Trophoblast cell (in vitro differentiated cells and primary cell): ENCODE results near the gene KCNQ1.

Source experiments
- DNase-seq, 2 donors: peaks; one replicate each; pipeline ENCODE4 v3.0.0-alpha.2; 2016
- H2AFZ ChIP-seq: 2 replicates; pipeline ENCODE4 v1.6.1; 2013; ENCODE audit warnings: low read length, moderate library complexity, mild to moderate bottlenecking; ENCODE audit not compliant: insufficient read depth, poor library complexity
- H2AK5ac ChIP-seq: 2 replicates; pipeline ENCODE4 v1.6.1; 2013; ENCODE audit warnings: mild to moderate bottlenecking, low read length
- H2BK120ac ChIP-seq: 2 replicates; pipeline ENCODE4 v1.6.1; 2013; ENCODE audit warnings: low read length, mild to moderate bottlenecking, moderate library complexity; ENCODE audit not compliant: insufficient read depth, poor library complexity
- H2BK12ac ChIP-seq: 2 replicates; pipeline ENCODE4 v1.6.1; 2013; ENCODE audit warnings: mild to moderate bottlenecking, low read length, moderate library complexity
- H2BK5ac ChIP-seq: 2 replicates; pipeline ENCODE4 v1.6.1; 2013; ENCODE audit warnings: low read length, low read depth, moderate library complexity, mild to moderate bottlenecking; ENCODE audit not compliant: poor library complexity
- H3K14ac ChIP-seq: 2 replicates; pipeline ENCODE4 v1.6.1; 2013; ENCODE audit warnings: mild to moderate bottlenecking, low read length
- H3K18ac ChIP-seq: 2 replicates; pipeline ENCODE4 v1.6.1; 2013; ENCODE audit warnings: mild to moderate bottlenecking, low read length
- H3K23ac ChIP-seq: 2 replicates; pipeline ENCODE4 v1.6.1; 2013; ENCODE audit warnings: low read length
- H3K27ac ChIP-seq: 2 replicates; pipeline ENCODE4 v1.5.1; 2013; ENCODE audit warnings: low read depth, mild to moderate bottlenecking, inconsistent platforms, low read length, moderate library complexity
- H3K27me3 ChIP-seq: 2 replicates; pipeline ENCODE4 v1.6.1; 2013; ENCODE audit warnings: inconsistent platforms, mild to moderate bottlenecking, low read length, moderate library complexity; ENCODE audit not compliant: insufficient read depth
- H3K36me3 ChIP-seq, 2 experiments: 1 replicate in 1 of 2; 2 replicates in 1 of 2; pipeline ENCODE4 v1.6.1; 2013; ENCODE audit warnings: low read length in 2 of 2, mild to moderate bottlenecking in 2 of 2, moderate library complexity in 1 of 2; ENCODE audit not compliant: insufficient read depth in 2 of 2, control insufficient read depth in 1 of 2
- H3K4ac ChIP-seq: 2 replicates; pipeline ENCODE4 v1.6.1; 2013; ENCODE audit warnings: low read depth, mild to moderate bottlenecking, low read length, moderate library complexity
- H3K4me1 ChIP-seq, 2 experiments: 1 replicate in 1 of 2; 2 replicates in 1 of 2; pipeline ENCODE4 v1.6.1; 2013; ENCODE audit warnings: low read length in 2 of 2, mild to moderate bottlenecking in 2 of 2, moderate library complexity in 1 of 2; ENCODE audit not compliant: insufficient read depth in 2 of 2, control insufficient read depth in 1 of 2
- H3K4me2 ChIP-seq: 2 replicates; pipeline ENCODE4 v1.6.1; 2013; ENCODE audit warnings: inconsistent platforms, mild to moderate bottlenecking, low read length, moderate library complexity
- H3K4me3 ChIP-seq: 2 replicates; pipeline ENCODE4 v1.5.1; 2013; ENCODE audit warnings: mild to moderate bottlenecking, low read depth, low read length, inconsistent platforms
- H3K79me1 ChIP-seq: one replicate; pipeline ENCODE4 v1.6.1; 2013; ENCODE audit warnings: low read length
- H3K79me2 ChIP-seq: 2 replicates; pipeline ENCODE4 v1.6.1; 2013; ENCODE audit warnings: low read length, mild to moderate bottlenecking; ENCODE audit not compliant: control insufficient read depth, insufficient read depth, poor library complexity
- H3K9ac ChIP-seq: 2 replicates; pipeline ENCODE4 v1.6.1; 2013; ENCODE audit warnings: mild to moderate bottlenecking, low read length
- H3K9me3 ChIP-seq: 2 replicates; pipeline ENCODE4 v1.6.1; 2013; ENCODE audit warnings: low read depth, mild to moderate bottlenecking, control low read depth, inconsistent platforms, low read length; ENCODE audit not compliant: insufficient read depth
- H4K12ac ChIP-seq: 2 replicates; pipeline ENCODE4 v1.6.1; 2013; ENCODE audit warnings: low read depth, mild to moderate bottlenecking, low read length, moderate library complexity
- H4K8ac ChIP-seq: 2 replicates; pipeline ENCODE4 v1.6.1; 2013; ENCODE audit warnings: low read depth, mild to moderate bottlenecking, low read length, moderate library complexity
- H4K91ac ChIP-seq: one replicate; pipeline ENCODE4 v1.6.1; 2013; ENCODE audit warnings: low read depth, mild to moderate bottlenecking, low read length, moderate library complexity
- WGBS: extraction: QIAGEN DNeasy Blood & Tissue Kit; methylation state at CpG from one replicate; pipeline ENCODE4 v1.1.7; 2013; ENCODE audit warnings: missing lambda C conversion rate; ENCODE audit not compliant: insufficient read length, insufficient coverage; ENCODE audit errors: extremely low coverage; 5-methylcytosine and 5-hydroxymethylcytosine counted together

KCNQ1 gene

DNA sequence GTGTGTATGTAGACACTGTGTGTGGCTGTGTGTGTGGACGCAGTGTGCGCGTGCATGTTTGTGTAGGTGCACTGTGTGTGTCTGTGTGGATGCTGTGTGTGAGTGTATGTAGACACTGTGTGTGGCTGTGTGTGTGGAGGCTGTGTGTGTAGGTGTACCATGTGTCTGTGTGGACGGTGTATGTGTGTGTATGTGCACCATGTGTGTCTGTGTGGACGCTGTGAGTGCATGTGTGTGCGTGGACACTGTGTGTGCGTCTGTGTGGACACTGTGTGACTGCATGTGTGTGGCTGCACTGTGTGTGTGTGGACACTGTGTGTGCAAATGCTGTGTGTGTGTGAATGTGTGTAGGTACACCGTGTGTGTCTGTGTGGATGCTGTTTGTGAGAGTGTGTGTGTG, 10.8 kb upstream of the KCNQ1 start:
- no peak overlapping the region for H3K4me2 ChIP-seq
- no peaks in the 10 kb centered on the region for H3K79me1 ChIP-seq
- H3K9me3 ChIP-seq: peaks cover 28% of the 10 kb centered on the region
- H3K18ac ChIP-seq: no peak overlapping the region
- peak overlapping the region; percentile 24 for H3K9ac ChIP-seq
- no peak overlapping the region for H3K4ac ChIP-seq
- no peak overlapping the region for H2AFZ ChIP-seq
- no peaks in the 10 kb centered on the region for H3K36me3 ChIP-seq
- H3K23ac ChIP-seq: peak overlapping the region; percentile 1
- no peaks in the 10 kb centered on the region for H3K79me2 ChIP-seq
- H4K8ac ChIP-seq: no peak overlapping the region
- H3K27me3 ChIP-seq: no peaks in the 10 kb centered on the region
- H3K14ac ChIP-seq: no peak overlapping the region
- no peak overlapping the region for H2AK5ac ChIP-seq
- H3K27ac ChIP-seq: no peak overlapping the region
- no peak overlapping the region for H4K91ac ChIP-seq
- H2BK5ac ChIP-seq: no peak overlapping the region
- peak overlapping the region; percentile 57 for H3K4me3 ChIP-seq
- H4K12ac ChIP-seq: no peak overlapping the region
- H2BK12ac ChIP-seq: no peak overlapping the region
- no peak for DNase-seq
- no peaks in the 10 kb centered on the region for H3K4me1 ChIP-seq
- H2BK120ac ChIP-seq: no peak overlapping the region
- no CpG with 5 or more reads among the region's 8 CpGs for WGBS

DNA sequence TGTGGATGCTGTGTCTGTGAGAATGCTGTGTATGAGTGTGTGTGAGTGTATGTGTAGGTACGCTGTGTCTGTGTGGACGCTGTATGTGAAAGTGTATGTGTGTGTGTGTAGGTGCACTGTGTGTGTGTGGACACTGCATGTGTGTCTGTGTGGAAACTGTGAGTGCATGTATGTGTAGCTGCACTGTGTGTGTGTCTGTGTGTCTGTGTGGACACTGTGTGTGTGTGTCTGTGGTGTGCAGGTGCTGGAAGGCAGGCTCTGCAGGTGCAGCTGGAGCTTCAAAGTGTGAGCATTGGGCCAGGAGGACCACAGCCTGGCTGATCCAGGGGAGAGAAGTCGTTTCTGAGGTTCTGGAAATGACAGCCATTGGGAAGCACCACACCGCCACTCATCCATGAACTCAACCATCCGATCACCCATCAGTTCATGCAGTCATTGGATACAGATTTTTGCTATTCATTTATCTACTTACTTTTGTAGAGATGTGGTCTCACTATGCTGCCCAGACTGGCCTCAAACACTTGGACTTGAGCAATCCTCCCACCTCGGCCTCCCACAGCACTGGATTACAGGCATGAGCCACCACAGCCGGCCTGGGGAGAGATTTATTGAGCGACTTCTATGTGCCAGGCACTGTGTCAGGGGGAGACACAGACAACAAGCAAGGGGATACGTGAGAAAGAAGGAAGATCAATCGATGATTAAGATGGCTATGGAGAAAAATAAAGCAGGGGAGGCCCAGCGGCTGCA, 10.1 kb upstream of the KCNQ1 start:
- Histone ChIP-seq H4K91ac (no peak overlapping the region), H2AFZ (no peak overlapping the region), H4K12ac (no peak overlapping the region), H2AK5ac (no peak overlapping the region), H3K79me1 (no peaks in the 10 kb centered on the region), H3K23ac (peak overlapping the region; percentile 1), H3K4me3 (peak overlapping the region; percentile 57), H2BK120ac (no peak overlapping the region), H4K8ac (no peak overlapping the region), H3K4ac (no peak overlapping the region), H2BK5ac (no peak overlapping the region), H3K36me3 (no peaks in the 10 kb centered on the region), H3K14ac (no peak overlapping the region), H3K27me3 (no peaks in the 10 kb centered on the region), H3K27ac (no peak overlapping the region), H3K79me2 (no peaks in the 10 kb centered on the region), H2BK12ac (no peak overlapping the region), H3K4me1 (no peaks in the 10 kb centered on the region), H3K9me3 (peaks cover 23% of the 10 kb centered on the region), H3K18ac (no peak overlapping the region), H3K4me2 (no peak overlapping the region), H3K9ac (peak overlapping the region; percentile 24)
- DNase-seq: no peak
- WGBS: no CpG with 5 or more reads among the region's 11 CpGs

DNA sequence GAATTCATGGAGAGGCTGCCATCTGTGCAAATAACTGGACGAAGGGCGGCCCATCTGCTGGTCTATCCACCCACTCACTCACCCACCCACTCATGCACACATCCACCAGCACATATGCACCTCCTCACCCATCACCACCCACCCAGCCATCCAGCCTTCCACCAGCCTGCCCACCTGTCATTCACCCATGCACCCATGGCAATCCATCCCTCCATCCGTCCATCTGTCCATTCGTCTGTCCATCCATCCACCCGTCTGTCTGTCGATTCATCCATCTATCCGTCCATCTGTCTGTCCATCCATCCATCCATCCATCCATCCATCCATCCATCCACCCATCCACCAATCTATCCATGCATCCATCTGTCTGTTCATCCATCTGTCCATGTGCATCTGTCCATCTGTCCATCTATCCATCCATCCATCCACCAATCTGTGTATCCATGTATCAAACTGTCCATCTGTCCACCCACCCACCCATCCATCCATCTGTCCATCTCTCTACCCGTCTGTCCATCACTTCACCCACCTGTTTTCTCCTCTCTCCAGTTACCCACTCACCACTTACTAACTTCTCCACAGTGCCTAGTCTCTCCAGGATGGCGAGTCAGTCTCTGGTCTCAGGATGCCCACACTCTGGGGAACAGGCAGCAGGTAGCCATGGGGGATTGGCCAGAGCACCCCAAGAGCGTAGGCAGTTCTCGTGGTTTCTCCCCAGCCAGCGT, 9.4 kb upstream of the KCNQ1 start:
- H3K9ac ChIP-seq: no peak overlapping the region
- DNase-seq: no peak
- no peaks in the 10 kb centered on the region for H3K36me3 ChIP-seq
- H3K27ac ChIP-seq: no peak overlapping the region
- H4K8ac ChIP-seq: no peak overlapping the region
- no peak overlapping the region for H3K4me2 ChIP-seq
- H3K23ac ChIP-seq: no peak overlapping the region
- no peak overlapping the region for H2AK5ac ChIP-seq
- no peak overlapping the region for H2BK12ac ChIP-seq
- H2AFZ ChIP-seq: no peak overlapping the region
- no peak overlapping the region for H3K14ac ChIP-seq
- H3K27me3 ChIP-seq: no peaks in the 10 kb centered on the region
- H3K4me3 ChIP-seq: no peak overlapping the region
- no peak overlapping the region for H2BK120ac ChIP-seq
- no peaks in the 10 kb centered on the region for H3K79me2 ChIP-seq
- H3K79me1 ChIP-seq: no peaks in the 10 kb centered on the region
- no peak overlapping the region for H2BK5ac ChIP-seq
- no peak overlapping the region for H3K4ac ChIP-seq
- H3K9me3 ChIP-seq: peaks cover 21% of the 10 kb centered on the region
- H3K4me1 ChIP-seq: no peaks in the 10 kb centered on the region
- no peak overlapping the region for H3K18ac ChIP-seq
- WGBS: no CpG with 5 or more reads among the region's 12 CpGs
- H4K12ac ChIP-seq: no peak overlapping the region
- no peak overlapping the region for H4K91ac ChIP-seq

DNA sequence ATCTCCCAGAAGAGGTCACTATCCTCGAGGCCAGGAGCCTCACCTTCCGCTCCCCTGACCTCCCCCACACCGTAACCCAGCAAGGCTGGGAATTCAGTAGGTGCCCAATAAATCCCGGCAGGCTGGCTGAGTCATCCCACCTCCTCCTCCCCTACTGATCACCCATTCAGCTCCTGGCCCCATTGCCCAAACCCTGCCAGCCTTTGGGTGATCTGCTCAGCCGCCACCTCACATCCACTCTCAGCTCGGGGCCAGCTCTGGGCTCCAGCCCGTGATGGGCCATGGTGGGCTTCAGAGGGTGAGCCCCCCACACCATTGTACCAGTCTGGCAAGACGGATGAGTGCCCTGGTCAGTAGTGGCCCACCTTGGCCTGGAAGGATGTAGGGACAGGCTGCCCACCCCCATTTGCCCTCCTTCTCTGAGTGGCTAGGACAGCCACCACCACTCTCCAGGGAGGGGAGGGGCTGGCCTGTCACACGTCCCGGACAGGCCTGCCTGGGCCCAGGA, 8.7 kb upstream of the KCNQ1 start:
- no peaks in the 10 kb centered on the region for H3K27me3 ChIP-seq

More for the DNA sequence above, 8.7 kb upstream of the KCNQ1 start:
- Histone ChIP-seq H3K79me2 (no peaks in the 10 kb centered on the region), H3K79me1 (no peaks in the 10 kb centered on the region), H2BK120ac (no peak overlapping the region), H3K4me2 (no peak overlapping the region), H4K12ac (no peak overlapping the region), H2AFZ (no peak overlapping the region), H3K4ac (no peak overlapping the region), H3K23ac (no peak overlapping the region), H3K18ac (no peak overlapping the region), H2AK5ac (no peak overlapping the region), H3K36me3 (no peaks in the 10 kb centered on the region), H3K4me3 (no peak overlapping the region), H2BK5ac (no peak overlapping the region), H3K4me1 (no peaks in the 10 kb centered on the region), H3K14ac (no peak overlapping the region), H4K91ac (no peak overlapping the region), H4K8ac (no peak overlapping the region), H3K9ac (no peak overlapping the region), H3K9me3 (peaks cover 17% of the 10 kb centered on the region), H3K27ac (no peak overlapping the region), H2BK12ac (no peak overlapping the region)
- no CpG with 5 or more reads among the region's 10 CpGs for WGBS
- DNase-seq: no peak
